NB4 (cell line): ENCODE data around the gene TRMT11.

ENCODE experiments used
- DNase-seq: peaks from one replicate; pipeline ENCODE4 v3.0.0; 2010; ENCODE audit warnings: low read depth
- H3K4me3 ChIP-seq: one replicate; pipeline ENCODE4 v1.5.1; 2011; ENCODE audit warnings: mild to moderate bottlenecking, low read depth, low read length, moderate library complexity
- MYC ChIP-seq: IDR thresholded peaks from 2 replicates; pipeline ENCODE4 v1.6.1; 2011; ENCODE audit warnings: low read depth, low read length
- POLR2A ChIP-seq: IDR thresholded peaks from 2 replicates; pipeline ENCODE4 v1.6.1; 2011; ENCODE audit warnings: mild to moderate bottlenecking; ENCODE audit not compliant: insufficient read length; ENCODE audit errors: extremely low read depth
- TF ChIP-seq, protein P1 (sequence below): IDR thresholded peaks from 2 replicates; pipeline ENCODE4 v1.6.1; 2011; ENCODE audit warnings: low read depth, low read length
- TF ChIP-seq, protein P2 (sequence below): IDR thresholded peaks from one replicate; pipeline ENCODE4 v1.5.1; 2012; ENCODE audit warnings: low read depth, low read length

TRMT11 gene

DNA sequence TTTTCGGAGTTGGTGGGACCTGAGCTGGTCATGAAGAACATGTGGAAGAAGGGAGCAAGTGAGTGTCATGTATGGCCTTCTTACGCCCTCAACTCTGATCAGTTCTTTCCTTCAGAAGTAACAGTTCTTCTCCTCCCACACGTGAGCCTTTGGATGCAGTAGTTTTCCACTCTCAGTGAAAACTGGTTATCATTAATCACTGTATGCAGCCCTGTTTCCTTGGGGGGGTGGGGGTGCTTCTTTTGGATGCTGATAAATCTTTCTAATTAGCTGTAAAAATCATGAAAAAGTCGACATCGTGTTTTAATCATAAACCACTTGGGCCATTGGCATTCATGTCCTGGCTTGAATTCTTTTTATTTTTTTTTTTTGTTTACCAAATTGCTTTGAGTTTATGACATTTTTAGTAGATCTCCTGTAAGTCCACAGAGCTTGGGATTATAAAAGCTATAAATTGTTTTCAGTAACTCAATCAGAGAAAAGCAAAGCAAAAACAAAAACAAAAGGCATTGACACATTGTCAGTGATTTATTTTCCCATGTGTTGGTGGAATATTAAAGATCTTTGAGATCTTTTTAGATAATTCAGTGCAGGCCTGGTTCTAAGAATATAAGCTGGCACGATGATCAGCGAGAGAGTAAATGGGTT, 84.8 kb downstream of the TRMT11 start:
- TF ChIP-seq, protein P1, sequence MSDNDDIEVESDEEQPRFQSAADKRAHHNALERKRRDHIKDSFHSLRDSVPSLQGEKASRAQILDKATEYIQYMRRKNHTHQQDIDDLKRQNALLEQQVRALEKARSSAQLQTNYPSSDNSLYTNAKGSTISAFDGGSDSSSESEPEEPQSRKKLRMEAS: no peak
- TF ChIP-seq, protein P2, sequence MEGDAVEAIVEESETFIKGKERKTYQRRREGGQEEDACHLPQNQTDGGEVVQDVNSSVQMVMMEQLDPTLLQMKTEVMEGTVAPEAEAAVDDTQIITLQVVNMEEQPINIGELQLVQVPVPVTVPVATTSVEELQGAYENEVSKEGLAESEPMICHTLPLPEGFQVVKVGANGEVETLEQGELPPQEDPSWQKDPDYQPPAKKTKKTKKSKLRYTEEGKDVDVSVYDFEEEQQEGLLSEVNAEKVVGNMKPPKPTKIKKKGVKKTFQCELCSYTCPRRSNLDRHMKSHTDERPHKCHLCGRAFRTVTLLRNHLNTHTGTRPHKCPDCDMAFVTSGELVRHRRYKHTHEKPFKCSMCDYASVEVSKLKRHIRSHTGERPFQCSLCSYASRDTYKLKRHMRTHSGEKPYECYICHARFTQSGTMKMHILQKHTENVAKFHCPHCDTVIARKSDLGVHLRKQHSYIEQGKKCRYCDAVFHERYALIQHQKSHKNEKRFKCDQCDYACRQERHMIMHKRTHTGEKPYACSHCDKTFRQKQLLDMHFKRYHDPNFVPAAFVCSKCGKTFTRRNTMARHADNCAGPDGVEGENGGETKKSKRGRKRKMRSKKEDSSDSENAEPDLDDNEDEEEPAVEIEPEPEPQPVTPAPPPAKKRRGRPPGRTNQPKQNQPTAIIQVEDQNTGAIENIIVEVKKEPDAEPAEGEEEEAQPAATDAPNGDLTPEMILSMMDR: no peak
- no peak for TF ChIP-seq MYC
- no peak for TF ChIP-seq POLR2A
- no peak overlapping the region for H3K4me3 ChIP-seq
- DNase-seq: no peak

DNA sequence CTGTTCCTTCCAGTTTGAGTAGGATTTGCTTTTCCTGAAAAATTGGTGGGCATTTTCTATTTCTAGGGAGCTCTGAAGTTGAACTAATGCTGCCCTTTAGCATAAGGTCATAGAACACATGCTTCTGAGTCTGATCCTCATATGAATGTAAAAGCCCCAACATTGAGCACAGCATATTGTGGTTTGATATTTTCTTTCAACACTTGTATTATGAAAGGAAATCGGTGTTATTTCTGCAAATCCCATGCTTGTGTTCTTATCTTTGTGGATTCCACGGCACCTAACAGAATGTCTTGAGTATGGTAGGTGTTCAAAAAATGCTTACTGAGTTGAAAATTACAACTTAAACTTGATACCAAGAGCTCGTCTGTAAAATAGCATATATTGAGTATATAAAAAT, 85.8 kb downstream of the TRMT11 start:
- TF ChIP-seq POLR2A (no peak), MYC (no peak)
- TF ChIP-seq, protein P1: no peak
- TF ChIP-seq, protein P2: no peak
- no peak overlapping the region for H3K4me3 ChIP-seq

DNA sequence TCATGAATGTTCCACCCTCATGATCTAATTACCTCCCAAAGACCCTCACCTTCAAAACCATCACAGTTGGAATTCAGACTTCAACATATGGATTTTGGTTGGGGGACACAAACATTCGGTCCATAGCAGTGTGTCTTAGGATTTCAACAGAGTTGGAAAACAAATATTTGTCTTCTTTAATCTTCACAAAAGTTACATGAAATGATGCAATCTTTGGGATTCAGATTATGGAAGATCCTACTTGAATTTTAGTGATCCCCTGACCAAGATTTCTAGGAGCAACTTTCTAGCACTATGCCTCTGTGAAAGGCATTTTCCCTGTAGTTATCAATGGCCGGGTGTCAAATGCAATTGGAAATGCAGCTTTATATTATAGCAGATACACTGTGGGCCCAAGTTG, 86.5 kb downstream of the TRMT11 start:
- TF ChIP-seq MYC (no peak), POLR2A (no peak)
- TF ChIP-seq, protein P2: no peak
- TF ChIP-seq, protein P1: no peak
- no peak overlapping the region for H3K4me3 ChIP-seq
- no peak for DNase-seq

More for the DNA sequence above, 85.8 kb downstream of the TRMT11 start:
- no peak for DNase-seq

DNA sequence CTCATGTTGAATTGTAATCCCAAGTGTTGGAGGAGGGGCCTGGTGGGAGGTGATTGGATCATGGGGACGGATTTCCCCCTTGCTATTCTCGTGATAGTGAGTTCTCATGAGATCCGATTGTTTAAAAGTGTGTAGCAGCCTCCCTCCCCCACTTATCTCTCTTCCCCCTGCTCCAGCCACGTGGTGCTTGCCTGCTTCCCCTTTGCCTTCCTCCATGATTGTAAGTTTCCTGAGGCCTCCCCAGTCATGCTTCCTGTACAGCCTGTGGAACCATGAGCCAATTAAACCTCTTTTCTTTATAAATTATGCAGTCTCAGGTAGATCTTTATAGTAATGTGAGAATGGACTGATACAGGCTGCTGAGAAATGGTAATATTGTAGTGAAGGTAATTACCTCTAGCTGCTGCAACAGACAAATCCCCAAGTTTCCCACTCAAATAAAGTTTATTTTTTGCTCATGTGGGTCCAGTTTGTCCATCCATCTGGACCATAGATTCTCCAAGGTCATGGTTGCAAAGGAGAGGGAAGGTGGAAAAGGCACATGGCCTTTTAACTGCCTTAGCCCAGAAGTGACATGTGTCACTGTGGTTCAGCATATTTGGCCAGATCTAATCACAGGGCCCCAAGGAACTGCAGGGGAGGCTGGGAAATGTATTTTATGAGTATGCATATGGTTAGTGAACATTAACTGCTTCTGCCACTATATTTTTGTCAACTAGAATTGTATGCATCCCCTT, 89.2 kb downstream of the TRMT11 start:
- no peak overlapping the region for H3K4me3 ChIP-seq
- DNase-seq: no peak
- TF ChIP-seq, protein P2: no peak
- TF ChIP-seq POLR2A: no peak
- TF ChIP-seq, protein P1: no peak
- no peak for TF ChIP-seq MYC

DNA sequence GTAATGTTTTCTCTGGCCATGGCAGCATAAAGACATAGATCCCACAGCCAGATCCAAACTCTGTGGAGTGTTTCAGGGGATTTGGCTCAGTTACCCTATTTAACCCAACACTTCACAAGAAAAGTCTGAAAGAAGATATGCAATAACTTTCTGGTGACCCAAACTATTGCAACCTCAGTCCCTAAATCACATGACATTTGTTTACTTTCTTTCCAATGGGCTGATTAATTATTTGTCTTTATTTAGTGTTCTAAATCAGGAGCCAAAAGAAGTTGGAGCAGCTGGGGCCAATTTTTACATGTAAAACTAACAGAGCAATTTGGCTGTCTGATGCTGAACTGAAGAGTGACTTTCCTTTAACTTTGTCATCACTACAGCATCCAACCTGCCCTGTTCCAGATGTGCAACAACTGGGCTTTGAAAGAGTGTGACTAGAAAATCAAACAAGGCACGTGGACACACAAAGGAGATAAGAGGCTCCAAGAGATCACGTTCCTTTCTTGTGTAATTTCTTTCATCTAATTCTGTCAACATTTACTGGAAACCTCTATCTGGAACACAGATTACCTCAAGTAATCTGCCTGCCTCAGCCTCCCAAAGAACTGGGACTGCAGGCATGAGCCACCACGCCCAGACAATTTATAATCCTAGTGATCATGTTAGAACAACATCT, 90.8 kb downstream of the TRMT11 start:
- DNase-seq: no peak
- no peak overlapping the region for H3K4me3 ChIP-seq
- TF ChIP-seq MYC: no peak
- TF ChIP-seq, protein P1: no peak
- TF ChIP-seq, protein P2: no peak
- TF ChIP-seq POLR2A: no peak
